NCI-H187 treated with DMSO at 0.1 percent for 48 hours (cell line): ENCODE data around the gene CEP89.
"Not testable (repeated sequence)": the region's sequence is repeated elsewhere in the genome, so short reads cannot be mapped to it uniquely, and the experiment has no call there.

Experiments used
- DNase-seq: peaks from one replicate; lab custom pipeline; 2025; lab: John Stamatoyannopoulos, UW

The CEP89 gene

GRCh38 chr19:32869369-32869965 is 102.3 kb downstream of the CEP89 start, which contains the start of gene SLC7A9:
TSS of gene SLC7A9 (minus strand) at chr19:32869767. CDS start at chr19:32868534, 1,233 bp downstream.
- DNase-seq = no peak

GRCh38 chr19:32868206-32868950 is 103.4 kb downstream of the CEP89 start:
- no peak for DNase-seq

GRCh38 chr19:32867436-32867835 is 104.3 kb downstream of the CEP89 start:
- DNase-seq = not testable (repeated sequence)

- no peak for DNase-seq
Measured at GRCh38 chr19:32866564-32867265, 105.0 kb downstream of the CEP89 start.

- no peak for DNase-seq
Measured at GRCh38 chr19:32866061-32866460, 105.7 kb downstream of the CEP89 start.

- DNase-seq = no peak
Measured at GRCh38 chr19:32865326-32865725, 106.4 kb downstream of the CEP89 start.

GRCh38 chr19:32864318-32865007 is 107.3 kb downstream of the CEP89 start:
- DNase-seq = no peak

- DNase-seq = no peak
Measured at GRCh38 chr19:32863841-32864240, 107.9 kb downstream of the CEP89 start.

GRCh38 chr19:32863301-32863700 is 108.5 kb downstream of the CEP89 start:
- DNase-seq = no peak

- no peak for DNase-seq
Measured at GRCh38 chr19:32862741-32863140, 109.0 kb downstream of the CEP89 start.

- DNase-seq = no peak
Measured at GRCh38 chr19:32862173-32862572, 109.6 kb downstream of the CEP89 start.

- no peak for DNase-seq
Measured at GRCh38 chr19:32861596-32861995, 110.2 kb downstream of the CEP89 start.

- no peak for DNase-seq
Measured at GRCh38 chr19:32859591-32859990, 112.2 kb downstream of the CEP89 start.

- no peak for DNase-seq
Measured at GRCh38 chr19:32858559-32858958, 113.2 kb downstream of the CEP89 start.

- DNase-seq = no peak
Measured at GRCh38 chr19:32858155-32858554, 113.6 kb downstream of the CEP89 start.

GRCh38 chr19:32857584-32857983 is 114.2 kb downstream of the CEP89 start:
- no peak for DNase-seq

GRCh38 chr19:32856818-32857217 is 114.9 kb downstream of the CEP89 start:
- DNase-seq = not testable (repeated sequence)

- DNase-seq = no peak
Measured at GRCh38 chr19:32852216-32852615, 119.5 kb downstream of the CEP89 start.

GRCh38 chr19:32848035-32848434 is 123.7 kb downstream of the CEP89 start:
- DNase-seq = not testable (repeated sequence)

GRCh38 chr19:32843716-32844245 is 128.0 kb downstream of the CEP89 start:
- DNase-seq = no peak

- DNase-seq = no peak
Measured at GRCh38 chr19:32842061-32842460, 129.7 kb downstream of the CEP89 start.

- DNase-seq = no peak
Measured at GRCh38 chr19:32837531-32837930, 134.2 kb downstream of the CEP89 start.
